ENCODE results near the gene NSUN4. TPM values are rescaled to one million over a fixed set of nuclear protein-coding genes. Genes with fewer than 3 reads are reported as not detected.

NSUN4 gene
- total RNA-seq, 2 experiments from 2014 or later: 29.1 to 29.9 TPM

DNA sequence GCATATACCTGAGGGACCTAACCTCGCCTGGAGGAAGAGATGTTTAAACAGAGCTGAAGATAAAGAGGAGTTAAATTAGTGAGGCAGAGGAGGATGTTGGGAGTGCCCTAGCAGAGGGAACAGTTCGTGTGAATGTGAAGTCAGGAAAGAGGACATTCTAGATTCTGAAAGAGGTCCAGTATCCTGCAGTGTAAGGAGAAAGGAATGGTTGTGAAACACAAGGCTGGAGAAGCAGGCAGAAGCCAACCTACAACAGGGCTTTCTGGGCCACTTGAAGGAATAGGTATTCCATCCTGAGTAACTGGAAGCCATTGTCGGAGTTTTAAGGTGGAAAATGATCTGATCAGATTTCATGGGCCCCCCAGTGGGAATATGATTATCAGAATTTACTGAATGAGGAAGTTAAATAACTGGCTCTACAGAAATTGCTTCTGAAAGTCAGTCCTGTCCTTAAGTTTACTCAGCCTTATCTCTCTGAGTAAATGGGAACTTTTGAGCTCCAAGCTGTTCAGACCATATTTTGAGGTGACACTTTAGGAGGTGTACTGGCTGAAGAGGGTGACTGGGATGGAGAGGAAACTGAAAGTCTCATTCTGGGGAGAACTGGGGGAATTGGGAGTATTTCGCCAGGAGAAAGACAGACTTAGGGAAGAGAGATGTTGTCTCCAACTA is 29.1 kb downstream of the NSUN4 start:
- ChIA-PET CTCF (no interaction called here), POLR2A (interaction anchor here (1.5 kb wide), 1 partner anchor 66 kb away, joined by 3 read pairs; the partner anchor contains the start of genes LRRC41 and UQCRH)
- Mint-ChIP-seq H3K27me3 (no peaks in the 10 kb centered on the region), H3K9me3 (no peaks in the 10 kb centered on the region), H3K4me1 (ENCODE audit: low read depth) (peaks cover 10% of the 10 kb centered on the region), H3K36me3 (peaks cover 34% of the 10 kb centered on the region), H3K4me3 (no peak overlapping the region), H3K27ac (no peak overlapping the region)
- intact Hi-C loops (cut with micrococcal nuclease): no loop called here
- DNase-seq: no peak

DNA sequence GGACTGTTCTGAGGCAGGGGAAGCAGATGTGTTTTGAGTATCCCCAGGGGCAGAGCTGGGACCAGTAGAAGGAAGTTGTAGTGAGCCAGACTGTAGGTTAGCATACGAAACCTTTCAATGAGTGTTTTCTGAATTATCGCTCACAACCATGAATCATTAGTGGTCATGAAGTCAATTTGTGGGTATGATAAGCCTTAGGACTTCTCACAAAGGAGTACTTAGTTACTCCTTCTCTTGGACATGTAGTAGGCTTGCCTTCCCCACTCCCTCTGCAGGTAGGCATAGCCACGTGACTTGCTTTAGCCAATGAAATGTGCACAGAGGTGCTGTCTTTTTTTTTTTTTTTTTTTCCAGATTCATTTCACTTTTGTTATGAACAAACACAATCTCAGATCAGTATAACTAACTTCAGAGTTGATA is 29.6 kb downstream of the NSUN4 start:
- no peak for DNase-seq
- POLR2A ChIA-PET: interaction anchor here (1.5 kb wide), 1 partner anchor 67 kb away, joined by 3 read pairs; the partner anchor contains the start of genes LRRC41 and UQCRH
- Mint-ChIP-seq H3K4me3 (no peak overlapping the region), H3K27me3 (no peaks in the 10 kb centered on the region), H3K9me3 (no peaks in the 10 kb centered on the region), H3K4me1 (ENCODE audit: low read depth) (peaks cover 10% of the 10 kb centered on the region), H3K27ac (no peak overlapping the region), H3K36me3 (peaks cover 29% of the 10 kb centered on the region)
- CTCF ChIA-PET: no interaction called here
- intact Hi-C loops (cut with micrococcal nuclease): no loop called here

DNA sequence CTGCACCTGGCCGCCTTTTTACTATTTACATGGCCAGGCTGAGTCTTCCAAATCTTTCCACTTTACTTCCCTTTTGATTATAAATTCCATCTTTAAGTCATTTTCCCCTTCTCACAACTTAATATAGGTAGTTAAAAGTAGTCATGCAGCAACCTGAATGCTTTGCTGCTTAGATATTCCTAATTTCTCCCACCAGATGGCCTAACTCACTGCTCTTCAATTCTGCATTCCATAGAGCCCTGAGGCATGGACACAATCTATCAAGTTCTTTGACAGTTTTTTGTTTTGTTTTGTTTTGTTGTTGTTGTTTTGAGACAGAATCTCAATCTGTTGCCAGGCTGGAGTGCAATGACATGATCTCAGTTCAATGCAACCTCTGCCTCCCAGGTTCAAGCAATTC is 31.8 kb downstream of the NSUN4 start:
- ChIA-PET POLR2A (no interaction called here), CTCF (no interaction called here)
- Mint-ChIP-seq H3K9me3 (no peaks in the 10 kb centered on the region), H3K36me3 (peaks cover 25% of the 10 kb centered on the region), H3K4me1 (ENCODE audit: low read depth) (peaks cover 10% of the 10 kb centered on the region), H3K4me3 (no peak overlapping the region), H3K27ac (no peak overlapping the region), H3K27me3 (no peaks in the 10 kb centered on the region)
- intact Hi-C loops (cut with micrococcal nuclease): no loop called here
- no peak for DNase-seq

DNA sequence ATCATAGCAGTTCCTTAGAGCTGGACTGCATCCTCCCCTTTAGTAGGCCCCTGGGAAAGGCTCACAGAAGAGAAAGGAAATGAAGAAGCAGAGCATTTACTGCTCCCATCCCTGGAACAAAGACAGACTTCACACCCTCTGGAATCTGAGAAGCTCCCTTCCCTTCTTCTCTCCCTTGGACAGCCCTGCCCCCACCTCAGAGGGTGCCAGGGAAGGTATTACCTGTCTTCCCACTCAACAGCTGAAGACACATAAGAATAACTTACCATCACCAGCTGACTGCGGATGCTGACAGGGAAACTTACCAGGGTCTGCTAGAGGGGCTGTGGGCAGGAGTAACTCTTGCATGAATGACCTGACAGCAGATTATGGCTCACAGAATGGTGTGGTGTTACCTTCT is 39.4 kb downstream of the NSUN4 start:
- ChIA-PET CTCF (interaction anchor here (1.3 kb wide), 1 partner anchor 29 kb away, joined by 3 read pairs; no protein-coding TSS in a partner anchor), POLR2A (no interaction called here)
- no peak for DNase-seq
- intact Hi-C loops (cut with micrococcal nuclease): no loop called here
- Mint-ChIP-seq H3K27me3 (no peaks in the 10 kb centered on the region), H3K27ac (no peak overlapping the region), H3K4me1 (ENCODE audit: low read depth) (no peaks in the 10 kb centered on the region), H3K36me3 (peaks cover 8% of the 10 kb centered on the region), H3K4me3 (no peak overlapping the region), H3K9me3 (peaks cover 7% of the 10 kb centered on the region)

DNA sequence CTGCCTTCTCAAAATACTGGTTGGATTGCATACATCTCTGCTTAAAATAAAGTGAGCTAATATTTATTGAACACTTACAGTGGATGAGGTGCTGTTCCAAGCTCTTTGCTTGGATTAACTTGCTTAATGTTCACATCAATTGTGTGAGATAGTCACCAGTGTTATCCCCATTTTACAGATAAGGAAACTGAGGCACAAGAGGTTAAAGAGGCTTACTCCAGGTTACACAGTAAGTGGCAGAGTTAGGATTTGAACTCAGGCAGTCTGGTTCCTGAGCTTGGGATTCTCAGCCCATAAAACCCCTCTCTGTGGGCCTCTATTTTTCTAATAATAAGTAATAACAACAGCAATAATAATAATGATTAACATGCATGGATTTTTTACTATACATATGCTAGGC is 39.9 kb downstream of the NSUN4 start:
- Mint-ChIP-seq H3K27me3 (no peaks in the 10 kb centered on the region), H3K27ac (no peak overlapping the region), H3K4me1 (ENCODE audit: low read depth) (no peaks in the 10 kb centered on the region), H3K9me3 (peaks cover 7% of the 10 kb centered on the region), H3K4me3 (no peak overlapping the region), H3K36me3 (peaks cover 10% of the 10 kb centered on the region)
- intact Hi-C loops (cut with micrococcal nuclease): no loop called here
- CTCF ChIA-PET: interaction anchor here (1.3 kb wide), 1 partner anchor 29 kb away, joined by 3 read pairs; no protein-coding TSS in a partner anchor
- no peak for DNase-seq
- POLR2A ChIA-PET: interaction anchor here (0.6 kb wide), 1 partner anchor 22 kb away, joined by 3 read pairs; no protein-coding TSS in a partner anchor

DNA sequence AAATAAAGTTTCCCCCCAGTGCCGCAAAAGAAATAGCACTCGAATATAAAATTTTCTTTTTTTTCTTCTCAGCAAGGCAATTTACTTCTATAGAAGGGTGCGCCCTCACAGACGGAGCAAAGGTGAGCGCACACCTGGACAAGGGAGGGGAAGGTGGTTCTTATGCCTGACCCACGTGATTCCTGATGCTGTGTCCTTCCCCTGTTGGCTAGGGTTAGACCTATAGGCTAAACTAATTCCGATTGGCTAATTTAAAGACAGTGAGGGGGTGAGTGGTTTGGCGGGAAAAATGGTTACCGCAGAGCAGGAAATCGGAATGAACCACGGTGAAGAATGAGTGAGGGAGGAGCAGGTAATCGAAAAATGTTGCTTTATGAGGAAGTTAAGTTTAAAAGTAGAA is 52.9 kb downstream of the NSUN4 start:
- intact Hi-C loops (cut with micrococcal nuclease): no loop called here
- H3K27me3 Mint-ChIP-seq: peaks cover 20% of the 10 kb centered on the region
- peaks cover 16% of the 10 kb centered on the region for H3K9me3 Mint-ChIP-seq
- DNase-seq: no peak
- no peak overlapping the region for H3K27ac Mint-ChIP-seq
- ChIA-PET CTCF (no interaction called here), POLR2A (no interaction called here)
- H3K4me3 Mint-ChIP-seq: peak overlapping the region; percentile 5
- peaks cover 22% of the 10 kb centered on the region for H3K36me3 Mint-ChIP-seq
- peaks cover 9% of the 10 kb centered on the region for H3K4me1 Mint-ChIP-seq (ENCODE audit: low read depth)

DNA sequence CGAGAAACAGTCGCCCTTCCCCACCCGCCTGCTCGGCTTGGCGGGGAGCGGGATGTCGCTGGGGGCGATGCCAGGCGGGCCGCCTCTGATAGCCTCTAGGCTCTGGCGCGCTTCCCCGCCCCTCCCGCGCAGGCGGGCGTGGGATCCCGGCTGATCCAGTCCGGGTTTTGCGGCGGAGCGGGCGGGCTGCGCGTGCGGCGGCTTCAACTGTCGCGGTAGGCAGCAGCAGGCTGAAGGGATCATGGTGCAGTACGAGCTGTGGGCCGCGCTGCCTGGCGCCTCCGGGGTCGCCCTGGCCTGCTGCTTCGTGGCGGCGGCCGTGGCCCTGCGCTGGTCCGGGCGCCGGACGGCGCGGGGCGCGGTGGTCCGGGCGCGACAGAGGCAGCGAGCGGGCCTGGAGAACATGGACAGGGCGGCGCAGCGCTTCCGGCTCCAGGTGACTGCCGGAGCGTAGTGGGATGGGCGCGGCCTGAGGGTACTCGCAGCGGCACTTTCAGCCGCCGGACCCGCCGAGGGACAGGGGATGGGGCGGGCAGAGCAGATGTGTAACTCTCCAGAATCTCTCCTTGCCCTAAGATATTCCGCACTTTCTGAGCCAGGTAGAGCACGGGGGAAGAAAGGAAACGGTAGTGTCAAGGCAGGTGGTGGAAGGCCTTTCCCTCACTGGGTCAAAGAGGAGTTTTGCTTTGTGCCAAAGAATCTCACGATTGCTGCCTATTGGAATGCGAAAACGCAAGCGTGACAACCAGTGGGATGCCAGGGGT is 53.7 kb downstream of the NSUN4 start, which contains the start of gene FAAH:
TSS of gene FAAH (plus strand) at position 210 of the 764 bp plus-strand sequence. CDS start at position 242, 32 bp downstream.
- Mint-ChIP-seq H3K9me3 (peaks cover 16% of the 10 kb centered on the region), H3K27me3 (peaks cover 20% of the 10 kb centered on the region), H3K4me1 (ENCODE audit: low read depth) (peaks cover 9% of the 10 kb centered on the region), H3K27ac (no peak within 1 kb of the TSS), H3K36me3 (peaks cover 22% of the 10 kb centered on the region), H3K4me3 (peak within 1 kb of the TSS; percentile 54)
- POLR2A ChIA-PET: no interaction called here
- intact Hi-C loops (cut with micrococcal nuclease): no loop called here
- peak; percentile 53 for DNase-seq
- CTCF ChIA-PET: no interaction called here

DNA sequence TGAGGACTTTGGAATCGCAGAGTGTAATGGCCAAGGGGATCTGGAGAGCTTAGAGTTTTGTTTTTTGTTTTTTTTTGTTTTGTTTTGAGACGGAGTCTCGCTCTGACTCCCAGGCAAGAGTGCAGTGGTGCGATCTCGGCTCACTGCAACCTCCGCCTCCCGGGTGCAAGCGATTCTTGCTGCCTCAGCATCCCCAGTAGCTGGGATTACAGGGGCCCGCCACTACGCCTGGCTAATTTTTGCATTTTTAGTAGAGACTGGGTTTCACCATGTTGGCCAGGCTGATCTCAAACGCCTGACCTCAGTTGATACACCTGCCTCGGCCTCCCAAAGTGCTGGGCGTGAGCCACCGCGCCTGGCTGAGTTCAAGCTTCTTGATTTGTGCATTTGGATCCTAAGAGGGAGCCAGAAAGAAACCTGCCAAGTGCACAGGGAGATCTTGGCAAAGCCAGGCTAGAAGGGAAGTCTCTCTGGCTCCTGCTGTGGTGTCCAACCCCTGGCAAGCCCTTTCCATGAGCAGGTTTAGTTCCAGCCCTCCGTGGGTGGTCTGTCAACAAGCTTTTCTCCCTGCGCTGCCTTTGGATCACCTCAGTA is 54.4 kb downstream of the NSUN4 start:
- no peak for DNase-seq
- Mint-ChIP-seq H3K9me3 (peaks cover 16% of the 10 kb centered on the region), H3K36me3 (peaks cover 22% of the 10 kb centered on the region), H3K27ac (no peak overlapping the region), H3K4me1 (ENCODE audit: low read depth) (peaks cover 9% of the 10 kb centered on the region), H3K27me3 (peaks cover 20% of the 10 kb centered on the region), H3K4me3 (no peak overlapping the region)
- ChIA-PET POLR2A (no interaction called here), CTCF (no interaction called here)
- intact Hi-C loops (cut with micrococcal nuclease): no loop called here

DNA sequence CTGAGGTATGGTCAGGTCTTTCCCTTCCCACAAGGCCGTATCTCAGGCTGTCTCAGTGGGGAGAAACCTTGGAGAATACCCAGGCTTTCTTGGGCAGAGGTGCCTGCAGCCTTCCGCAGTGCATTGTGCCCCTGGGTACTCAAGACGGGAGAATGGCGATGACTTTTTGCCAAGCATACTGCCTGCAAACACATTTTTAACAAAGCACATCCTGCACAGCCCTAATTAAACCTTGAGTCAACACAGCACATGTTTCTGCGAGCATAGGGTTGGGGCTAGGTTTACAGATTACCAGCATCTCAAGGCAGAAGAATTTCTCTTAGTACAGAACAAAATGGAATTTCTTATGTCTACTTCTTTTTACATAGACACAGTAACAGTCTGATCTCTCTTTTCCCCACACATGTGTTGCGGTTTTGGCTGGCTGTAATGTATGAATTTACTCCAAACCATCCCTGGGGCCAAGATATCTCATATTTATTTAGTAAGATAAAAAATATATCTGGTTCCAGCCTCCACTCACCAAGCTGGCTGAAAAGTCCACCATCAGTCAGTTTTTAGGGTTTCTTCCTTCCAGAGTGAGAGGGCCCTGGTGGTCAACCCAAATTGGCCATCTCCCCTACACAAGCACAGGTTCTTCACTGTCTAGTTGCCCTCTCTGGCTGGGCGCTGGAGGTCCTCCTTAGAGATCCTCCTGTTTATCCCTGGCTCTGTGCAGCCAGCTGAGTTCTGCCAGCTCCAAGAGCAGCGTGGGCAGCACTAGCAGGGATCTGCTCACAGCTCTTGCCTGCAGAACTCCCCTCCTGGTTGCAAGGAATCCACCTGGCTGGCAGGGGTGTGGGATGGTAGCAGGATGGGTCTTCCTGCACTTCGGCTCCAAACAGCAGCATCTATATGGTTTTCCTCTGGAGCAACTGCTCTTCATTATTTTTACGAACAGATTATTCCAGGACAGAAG is 56.1 kb downstream of the NSUN4 start:
- H3K36me3 Mint-ChIP-seq: peaks cover 18% of the 10 kb centered on the region
- H3K4me1 Mint-ChIP-seq (ENCODE audit: low read depth): peaks cover 9% of the 10 kb centered on the region
- no peak overlapping the region for H3K27ac Mint-ChIP-seq
- peaks cover 20% of the 10 kb centered on the region for H3K27me3 Mint-ChIP-seq
- H3K9me3 Mint-ChIP-seq: peaks cover 16% of the 10 kb centered on the region
- no peak overlapping the region for H3K4me3 Mint-ChIP-seq
- DNase-seq: no peak
- intact Hi-C loops (cut with micrococcal nuclease): no loop called here
- ChIA-PET POLR2A (no interaction called here), CTCF (interaction anchor here (0.6 kb wide), 1 partner anchor 29 kb away, joined by 3 read pairs; no protein-coding TSS in a partner anchor)

DNA sequence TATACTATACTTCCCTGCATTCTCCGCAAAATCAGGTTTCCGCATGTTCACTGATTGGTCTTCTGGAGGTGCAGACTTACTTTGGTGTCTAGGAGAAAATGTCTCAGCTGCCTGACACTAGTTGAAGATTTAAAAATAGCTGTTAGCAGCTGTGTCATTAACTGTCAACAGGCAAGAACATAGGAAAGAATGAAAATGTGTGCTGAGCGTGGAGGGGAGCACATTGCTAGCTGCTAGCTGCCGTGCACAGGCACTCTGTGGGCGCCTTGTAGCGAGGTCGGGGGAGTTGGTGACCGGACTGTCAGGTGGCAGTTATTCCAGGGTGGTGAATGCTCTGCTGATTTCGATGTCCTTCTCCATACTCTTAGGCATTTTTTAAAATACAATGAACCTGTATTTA is 58.7 kb downstream of the NSUN4 start:
- peaks cover 4% of the 10 kb centered on the region for H3K4me1 Mint-ChIP-seq (ENCODE audit: low read depth)
- no peaks in the 10 kb centered on the region for H3K9me3 Mint-ChIP-seq
- intact Hi-C loops (cut with micrococcal nuclease): no loop called here
- POLR2A ChIA-PET: no interaction called here
- H3K4me3 Mint-ChIP-seq: no peak overlapping the region
- no peaks in the 10 kb centered on the region for H3K36me3 Mint-ChIP-seq
- H3K27me3 Mint-ChIP-seq: peaks cover 12% of the 10 kb centered on the region
- CTCF ChIA-PET: no interaction called here
- no peak for DNase-seq
- no peak overlapping the region for H3K27ac Mint-ChIP-seq

DNA sequence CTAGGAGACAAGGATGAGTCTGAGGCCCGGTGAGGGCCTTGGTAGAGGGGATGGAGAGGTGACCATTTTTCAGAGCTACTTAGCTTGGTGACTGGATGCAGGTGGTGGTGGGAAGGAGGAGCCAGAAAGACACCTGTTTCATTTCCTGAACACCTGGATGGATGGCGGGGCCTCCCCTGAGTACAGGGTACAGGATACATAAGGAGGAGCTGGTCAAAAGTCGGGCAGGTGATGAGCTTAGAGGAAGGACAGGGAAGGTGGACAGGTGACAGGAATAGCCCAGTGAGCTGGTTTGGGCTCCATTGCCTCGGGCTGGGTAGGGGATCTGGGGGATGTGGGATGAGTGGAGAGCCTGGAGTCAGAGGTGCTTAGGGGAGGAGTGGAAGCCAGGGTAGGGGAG is 59.8 kb downstream of the NSUN4 start:
- no peaks in the 10 kb centered on the region for H3K9me3 Mint-ChIP-seq
- H3K27me3 Mint-ChIP-seq: peaks cover 5% of the 10 kb centered on the region
- no peak for DNase-seq
- intact Hi-C loops (cut with micrococcal nuclease): no loop called here
- no peaks in the 10 kb centered on the region for H3K36me3 Mint-ChIP-seq
- POLR2A ChIA-PET: no interaction called here
- no peak overlapping the region for H3K4me3 Mint-ChIP-seq
- no peak overlapping the region for H3K27ac Mint-ChIP-seq
- CTCF ChIA-PET: no interaction called here
- no peaks in the 10 kb centered on the region for H3K4me1 Mint-ChIP-seq (ENCODE audit: low read depth)
